GM18861 (cell line): ENCODE measurements around the gene BCORL1.

Experiments
- ATAC-seq: cut with Tn5 transposase; IDR thresholded peaks from one replicate; pipeline ENCODE4 v1.9.1; 2021; ENCODE audit not compliant: unreplicated experiment

The BCORL1 gene

DNA sequence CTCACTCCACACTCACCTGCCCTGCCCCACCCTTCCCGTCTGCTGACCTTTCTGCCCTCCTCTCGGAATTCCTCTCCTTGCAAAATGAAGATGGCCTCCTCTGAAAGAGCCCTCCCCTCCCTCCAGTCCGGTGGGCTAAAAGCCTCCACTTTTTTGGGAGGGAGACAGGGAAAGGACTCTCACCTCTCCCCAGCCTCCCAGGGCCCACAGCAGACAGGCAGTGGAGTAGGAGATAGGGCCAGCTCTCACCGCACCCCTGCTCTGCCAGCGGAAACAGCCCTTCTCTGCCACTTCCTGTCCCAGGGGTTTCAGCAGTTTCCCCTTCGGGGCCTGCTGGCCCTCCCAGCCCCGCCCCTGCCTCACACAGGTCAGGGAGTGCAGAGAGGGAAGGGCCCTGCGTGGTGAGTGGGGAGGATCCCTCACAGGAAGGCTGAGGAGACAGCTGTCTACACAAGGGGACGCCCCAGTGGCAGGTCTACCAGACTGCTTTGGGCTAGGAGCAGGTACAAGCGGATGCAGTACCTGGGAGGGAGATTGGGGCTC, 109.6 kb downstream of the BCORL1 start:
- ATAC-seq: peak; percentile 99

DNA sequence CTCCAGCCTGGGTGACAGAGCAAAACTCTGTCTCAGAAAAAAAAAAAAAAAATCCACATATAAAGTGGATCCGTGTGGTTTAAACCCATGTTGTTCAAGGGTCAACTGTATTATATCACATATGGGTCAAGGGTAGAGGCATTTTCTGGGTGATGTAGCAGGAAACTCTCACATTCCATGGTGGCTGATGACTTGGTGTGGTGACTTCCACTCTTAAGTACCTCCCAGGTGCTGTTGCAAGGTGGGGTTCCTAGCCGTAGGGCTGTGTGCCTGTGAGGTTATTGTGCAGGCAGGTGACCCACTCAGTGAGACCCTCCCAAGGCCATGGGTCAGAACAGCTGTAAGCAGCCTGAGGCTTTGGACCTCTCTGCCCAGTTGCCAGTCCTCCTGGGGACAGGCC, 110.8 kb downstream of the BCORL1 start:
- ATAC-seq: no peak

DNA sequence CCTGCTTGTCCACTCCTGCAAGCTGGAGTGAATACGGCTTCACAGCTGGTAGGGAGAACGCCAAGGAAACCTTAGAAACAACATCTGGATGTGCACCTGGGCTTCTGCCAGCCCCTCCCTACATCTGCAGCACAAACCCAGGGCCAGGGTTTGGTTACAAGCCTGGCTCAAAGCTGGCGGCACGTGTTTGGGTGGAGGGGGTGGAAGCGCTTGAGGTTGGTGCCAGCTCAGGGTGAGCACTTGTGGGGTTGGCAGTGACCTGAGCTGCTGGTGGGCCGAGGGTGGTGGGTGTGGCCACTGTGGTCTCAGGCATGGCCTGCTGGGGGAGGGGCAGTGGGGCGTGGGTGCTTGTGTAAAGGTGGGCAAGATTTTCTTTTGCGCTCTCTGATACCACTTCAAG, 112.3 kb downstream of the BCORL1 start:
- no peak for ATAC-seq

DNA sequence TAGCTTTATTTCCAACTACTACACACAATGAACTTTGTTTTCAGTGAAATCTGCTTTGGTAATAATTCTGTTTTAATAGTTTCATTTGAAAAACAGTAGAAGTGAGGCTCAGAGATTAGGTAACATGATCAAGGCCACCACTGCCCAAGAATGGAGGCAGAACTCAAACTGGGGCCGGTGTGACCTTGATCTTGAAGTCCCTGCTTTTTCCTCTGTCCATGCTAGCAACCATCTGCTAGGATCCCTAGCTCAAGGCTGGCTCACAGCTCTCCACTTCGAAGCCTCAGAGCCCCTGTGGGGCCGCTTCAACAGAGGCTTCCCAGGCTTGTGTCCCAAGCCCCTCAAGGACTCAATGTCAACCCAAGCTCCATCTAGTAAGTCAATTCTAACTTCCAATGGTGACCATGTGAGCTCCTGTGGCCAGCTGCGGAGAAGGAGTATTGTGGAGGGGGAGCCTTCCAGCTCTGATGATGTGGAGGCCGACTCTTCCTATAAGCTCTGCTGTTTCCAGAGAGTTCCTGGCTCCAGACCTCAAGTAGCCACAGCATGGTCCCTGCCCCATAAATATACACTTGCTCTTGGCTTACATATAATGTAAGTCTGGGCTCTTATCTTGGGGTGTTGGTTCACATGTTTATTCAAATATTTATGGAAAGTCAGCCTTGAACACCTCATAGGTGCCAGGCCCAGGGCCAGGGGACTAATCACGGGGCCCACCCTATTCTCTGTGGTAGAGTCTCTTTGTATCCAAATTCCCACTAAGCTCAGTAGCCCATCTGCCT, 113.0 kb downstream of the BCORL1 start:
- ATAC-seq: no peak

DNA sequence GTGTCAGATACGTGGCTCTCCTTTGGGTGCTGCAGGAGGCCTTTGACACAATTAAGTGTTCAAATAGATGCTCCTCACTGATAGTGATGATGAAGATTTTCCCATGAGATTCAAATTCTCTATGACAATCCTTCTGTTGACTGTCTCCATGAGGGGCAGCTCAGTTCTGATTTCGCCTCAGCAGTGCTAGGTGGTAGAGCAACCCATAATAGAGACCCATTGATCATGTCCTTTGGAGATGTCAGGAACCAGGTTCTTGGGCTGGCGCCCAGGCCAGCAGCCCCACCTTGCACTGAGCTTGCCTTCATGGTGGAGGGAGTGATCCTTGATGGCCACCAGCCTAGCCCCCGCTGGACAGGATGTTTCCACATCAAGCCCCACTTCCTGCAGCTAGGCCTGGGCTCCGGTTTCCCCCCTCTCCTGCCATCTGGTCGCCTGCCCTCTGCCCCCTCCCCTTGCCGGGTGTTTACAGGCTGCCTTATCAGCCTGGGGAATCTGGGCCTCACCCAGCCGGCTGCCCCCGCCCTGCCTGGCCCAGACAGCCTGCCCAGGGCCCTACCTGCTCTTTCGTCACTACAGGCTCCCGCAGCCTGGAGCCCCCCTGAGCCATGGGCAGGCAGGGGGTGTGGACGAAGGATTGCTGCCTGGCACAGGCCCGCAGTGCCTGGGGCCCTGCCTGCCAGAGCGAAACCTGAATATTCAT, 115.2 kb downstream of the BCORL1 start:
- no peak for ATAC-seq

DNA sequence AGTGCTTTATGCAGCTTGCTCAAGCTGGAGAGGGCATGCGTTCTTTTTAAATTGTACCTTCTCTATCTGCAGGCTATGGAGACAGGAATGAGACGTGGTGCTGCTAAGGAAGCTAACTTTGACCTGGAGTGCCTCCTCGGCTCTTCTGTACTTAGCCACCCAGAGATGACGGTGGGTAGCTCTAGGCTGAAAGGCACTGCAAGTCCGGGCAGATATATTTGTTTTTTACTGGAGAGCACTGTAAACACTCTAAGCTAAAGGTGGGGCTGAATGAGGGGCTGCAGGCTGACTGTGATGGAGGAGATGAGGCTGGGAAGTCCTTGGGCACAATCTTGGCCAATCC, 115.7 kb downstream of the BCORL1 start:
- ATAC-seq: no peak

DNA sequence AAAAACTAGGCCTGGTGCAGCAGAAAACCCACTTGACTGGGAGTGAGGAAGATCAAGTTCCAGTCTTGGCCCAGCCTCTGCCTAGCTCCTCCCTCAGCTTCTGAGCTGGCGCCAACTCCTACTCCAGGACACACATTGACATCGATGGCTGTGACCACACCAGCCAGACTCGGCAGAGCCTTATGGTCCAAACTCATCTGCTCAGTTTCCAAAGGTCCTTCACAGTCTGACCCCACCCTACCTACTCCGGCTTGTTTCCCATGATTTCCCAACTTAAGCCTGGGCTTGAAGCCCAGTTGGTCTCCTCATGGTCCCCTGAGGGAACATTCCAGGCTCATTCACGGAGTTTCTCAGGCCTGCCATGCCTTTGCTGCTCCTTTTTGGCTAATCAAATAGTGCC, 117.7 kb downstream of the BCORL1 start:
- ATAC-seq: no peak

DNA sequence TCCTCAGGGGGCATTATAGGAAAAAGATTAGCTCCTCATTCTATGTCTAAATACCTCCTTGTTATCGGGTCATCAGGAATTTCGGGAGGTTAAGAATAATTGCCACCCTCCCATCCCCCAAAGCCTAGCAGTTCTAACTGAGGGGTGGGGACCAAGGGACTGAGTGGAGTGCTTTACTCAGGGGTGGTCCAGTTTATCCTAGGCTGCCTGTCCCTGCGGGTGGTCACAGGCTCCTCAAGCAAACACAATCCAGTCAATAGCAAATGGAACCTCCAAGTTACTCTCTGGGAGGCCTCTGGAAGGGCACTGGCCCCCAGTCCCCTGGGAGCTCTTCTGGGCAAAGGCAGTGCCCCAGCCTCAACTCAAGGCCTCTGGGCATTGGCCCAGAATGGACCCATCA, 121.2 kb downstream of the BCORL1 start:
- ATAC-seq: no peak

DNA sequence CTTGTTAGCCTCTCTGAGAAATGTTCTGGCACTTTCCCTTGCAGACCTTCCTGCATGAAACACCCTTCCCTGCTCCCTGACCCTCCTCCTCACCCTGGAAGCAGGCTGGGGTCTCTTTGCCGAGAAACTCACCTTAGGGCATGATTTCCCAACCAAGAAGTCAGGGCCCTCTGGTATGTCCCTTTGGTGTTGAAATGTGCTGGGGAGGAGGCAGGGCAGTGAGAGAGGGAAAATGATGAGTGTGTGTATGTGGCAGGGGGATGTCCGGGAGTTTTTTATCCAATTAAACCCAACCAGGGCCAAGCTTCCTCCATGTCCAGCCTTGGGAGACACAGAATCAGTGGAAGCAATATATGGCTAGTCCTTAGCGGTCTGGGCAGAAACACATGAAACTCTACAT, 122.8 kb downstream of the BCORL1 start:
- ATAC-seq: no peak

DNA sequence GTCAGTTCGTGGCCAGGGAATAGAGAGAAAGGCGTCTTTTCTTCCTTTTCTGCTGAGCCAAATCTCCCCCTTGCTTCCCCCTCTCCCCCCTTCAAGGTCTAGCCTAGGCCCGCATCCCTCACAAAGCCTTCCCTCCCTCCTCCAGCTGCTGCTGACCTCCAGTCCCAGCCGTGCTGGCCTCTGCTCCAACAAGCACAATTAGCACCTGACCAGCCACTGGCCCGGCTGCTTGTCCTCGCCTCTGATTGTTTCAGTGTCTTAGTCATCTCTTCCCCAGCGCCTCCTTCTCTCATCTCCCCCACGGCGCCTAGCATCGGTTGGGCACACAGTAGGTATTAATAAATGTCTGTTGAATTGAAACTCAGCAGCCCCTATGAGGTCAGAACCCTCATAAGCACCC, 123.6 kb downstream of the BCORL1 start:
- ATAC-seq: no peak
